Muscle layer of colon (tissue), 2 donors: ENCODE data around the gene XKR7.

ENCODE experiments used
- H3K27ac ChIP-seq: one replicate; pipeline ENCODE4 v1.7.0; 2013; ENCODE audit warnings: low read depth, mild to moderate bottlenecking, low read length, moderate library complexity
- H3K27me3 ChIP-seq, 2 donors: one replicate each; pipeline ENCODE4 v1.7.0; 2013; ENCODE audit warnings: low read length in 2 of 2, mild to moderate bottlenecking in 2 of 2; ENCODE audit not compliant: insufficient read depth in 2 of 2, control insufficient read depth in 1 of 2
- H3K36me3 ChIP-seq: one replicate; pipeline ENCODE4 v1.7.0; 2013; ENCODE audit warnings: mild to moderate bottlenecking, low read length; ENCODE audit not compliant: insufficient read depth
- H3K4me1 ChIP-seq: one replicate; pipeline ENCODE4 v1.7.0; 2013; ENCODE audit warnings: mild to moderate bottlenecking, low read length; ENCODE audit not compliant: insufficient read depth
- H3K4me3 ChIP-seq, 2 donors: one replicate each; pipeline ENCODE4 v1.7.0; 2013; ENCODE audit warnings: low read length in 2 of 2, low read depth in 1 of 2, mild to moderate bottlenecking in 1 of 2, moderate library complexity in 1 of 2
- H3K9ac ChIP-seq: one replicate; pipeline ENCODE4 v1.7.0; 2013; ENCODE audit warnings: low read length
- H3K9me3 ChIP-seq: one replicate; pipeline ENCODE4 v1.7.0; 2013; ENCODE audit warnings: mild to moderate bottlenecking, low read length
- donor health status: abdominal sarcoma.
- donor health status: Adenocarcinoma of cecum.

The XKR7 gene

DNA sequence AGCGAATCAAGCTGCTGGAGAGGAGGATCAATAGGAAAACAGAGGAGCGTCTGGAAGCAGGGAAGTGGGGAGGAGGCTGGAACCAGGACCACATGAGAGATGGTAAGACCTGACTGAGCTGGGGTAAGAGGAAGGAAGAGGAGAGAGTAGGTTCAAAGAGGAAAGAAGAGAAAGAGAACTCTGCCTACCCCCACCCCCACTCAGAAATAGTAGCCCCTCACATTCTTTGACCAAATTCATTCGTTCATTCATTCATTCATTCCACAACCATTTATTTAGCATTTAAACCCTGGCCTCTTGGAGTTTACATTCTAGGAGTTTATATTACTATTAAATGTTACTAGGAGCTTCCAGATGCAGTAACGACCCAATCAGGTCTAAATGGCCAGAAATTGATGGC, 68.3 kb downstream of the XKR7 start:
- H3K4me3 ChIP-seq: no peak overlapping the region
- H3K36me3 ChIP-seq: no peaks in the 10 kb centered on the region
- peaks cover 0 to 26% of the 10 kb centered on the region in 2 donors for H3K27me3 ChIP-seq
- no peak overlapping the region for H3K27ac ChIP-seq
- no peaks in the 10 kb centered on the region for H3K4me1 ChIP-seq
- H3K9me3 ChIP-seq: no peaks in the 10 kb centered on the region
- no peak overlapping the region for H3K9ac ChIP-seq

DNA sequence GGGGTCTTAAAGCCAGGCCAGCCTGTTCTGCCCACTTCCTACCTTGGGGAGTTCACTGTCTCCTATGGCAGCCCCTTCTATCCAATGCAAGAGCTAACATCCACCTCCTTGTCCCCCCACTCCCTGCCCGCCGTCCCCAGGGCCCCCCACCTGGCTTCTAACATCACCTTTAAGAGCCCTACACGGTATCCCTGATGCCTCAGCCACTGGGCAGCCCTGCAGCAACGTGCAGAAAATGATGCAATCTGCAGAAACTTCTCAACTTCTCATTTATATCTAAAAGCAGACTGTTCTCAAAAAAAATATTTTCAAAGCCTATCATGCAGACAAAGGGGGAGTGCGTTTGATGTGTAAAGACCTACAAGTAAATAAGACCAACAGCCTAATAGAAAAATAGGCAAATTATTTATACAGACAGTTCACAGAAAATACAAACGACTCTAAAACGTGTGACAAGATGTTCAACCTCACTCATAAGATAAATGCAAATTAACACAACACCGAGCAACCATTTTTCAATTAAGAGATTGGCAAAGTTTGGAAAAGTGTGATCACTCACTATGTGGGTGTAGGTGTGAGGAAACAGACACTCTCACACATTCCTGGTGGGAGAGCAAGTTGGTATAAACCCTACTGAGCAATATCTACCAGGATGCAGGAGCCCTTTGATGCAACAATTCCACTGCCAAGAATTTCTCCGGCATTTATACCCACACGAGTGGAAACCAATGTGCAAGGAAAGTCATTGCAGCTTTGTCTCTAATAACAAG, 69.0 kb downstream of the XKR7 start:
- Histone ChIP-seq H3K36me3 (no peaks in the 10 kb centered on the region), H3K9ac (no peak overlapping the region), H3K27ac (no peak overlapping the region), H3K27me3 (peaks cover 0 to 22% of the 10 kb centered on the region in 2 donors), H3K4me1 (no peaks in the 10 kb centered on the region), H3K9me3 (no peaks in the 10 kb centered on the region), H3K4me3 (no peak overlapping the region)

DNA sequence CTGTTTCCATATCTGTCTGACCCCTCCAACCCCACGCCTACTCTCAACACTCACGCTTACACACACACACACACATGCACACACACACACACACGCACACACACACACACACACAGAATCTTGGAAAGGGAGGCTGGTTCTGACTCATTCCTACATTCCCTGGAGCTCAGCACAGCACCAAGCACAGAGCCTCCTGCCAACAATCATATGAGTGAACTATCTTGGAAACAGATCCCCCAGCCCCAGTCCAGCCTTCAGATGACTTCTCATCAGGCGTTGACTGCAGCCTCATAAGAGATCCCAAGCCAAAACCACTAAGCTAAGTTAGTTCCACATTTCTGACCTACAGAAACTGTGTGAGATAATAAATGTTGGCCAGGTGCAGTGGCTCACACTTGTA, 70.0 kb downstream of the XKR7 start:
- Histone ChIP-seq H3K27me3 (peaks cover 0 to 20% of the 10 kb centered on the region in 2 donors), H3K4me1 (no peaks in the 10 kb centered on the region)

DNA sequence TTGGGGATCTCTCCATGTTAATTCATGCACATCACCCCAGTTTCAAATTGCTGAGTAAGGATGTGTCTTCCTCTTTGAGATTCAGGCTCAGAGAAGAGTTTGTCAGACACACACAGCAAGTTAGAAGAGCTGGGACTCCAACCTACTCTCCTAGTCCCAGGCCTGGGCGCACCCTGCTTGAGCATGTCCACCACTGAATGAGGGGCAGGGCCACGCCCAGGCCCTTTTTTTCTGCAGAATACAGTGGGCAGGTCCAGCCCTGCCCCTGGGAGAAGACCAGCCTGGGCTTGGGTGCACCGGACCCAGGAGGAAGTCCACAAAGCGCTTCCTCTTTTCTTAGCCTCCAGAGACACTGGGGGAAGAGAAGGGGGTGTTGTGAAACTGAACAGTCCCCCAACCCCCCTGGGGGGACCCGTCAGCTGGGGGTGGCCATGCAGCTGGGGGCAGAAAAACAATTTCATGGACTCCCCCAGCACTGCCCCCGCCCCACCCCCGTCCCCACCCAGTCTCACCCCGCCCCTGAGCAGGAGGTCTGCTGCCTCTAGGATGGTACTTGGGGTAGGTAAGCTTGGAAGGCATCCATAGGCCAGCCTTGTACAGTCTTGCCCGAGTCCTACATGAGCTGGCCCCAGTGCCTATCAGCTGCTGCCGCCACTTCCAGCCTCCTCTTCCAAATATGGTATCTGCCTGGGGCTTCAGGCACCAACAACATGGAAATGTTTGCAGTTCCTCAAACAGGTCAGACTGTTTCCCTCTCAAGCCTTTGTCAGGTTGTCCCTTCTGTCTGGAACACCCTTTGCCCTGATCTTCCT, 72.4 kb downstream of the XKR7 start:
- no peak overlapping the region for H3K9ac ChIP-seq
- H3K27ac ChIP-seq: no peak overlapping the region
- no peak overlapping the region for H3K4me3 ChIP-seq
- H3K4me1 ChIP-seq: no peaks in the 10 kb centered on the region
- no peaks in the 10 kb centered on the region for H3K9me3 ChIP-seq
- H3K36me3 ChIP-seq: no peaks in the 10 kb centered on the region
- peaks cover 0 to under 1% of the 10 kb centered on the region in 2 donors for H3K27me3 ChIP-seq

More for the DNA sequence above, 70.0 kb downstream of the XKR7 start:
- Histone ChIP-seq H3K4me3 (no peak overlapping the region), H3K27ac (no peak overlapping the region), H3K36me3 (no peaks in the 10 kb centered on the region), H3K9me3 (no peaks in the 10 kb centered on the region), H3K9ac (no peak overlapping the region)

DNA sequence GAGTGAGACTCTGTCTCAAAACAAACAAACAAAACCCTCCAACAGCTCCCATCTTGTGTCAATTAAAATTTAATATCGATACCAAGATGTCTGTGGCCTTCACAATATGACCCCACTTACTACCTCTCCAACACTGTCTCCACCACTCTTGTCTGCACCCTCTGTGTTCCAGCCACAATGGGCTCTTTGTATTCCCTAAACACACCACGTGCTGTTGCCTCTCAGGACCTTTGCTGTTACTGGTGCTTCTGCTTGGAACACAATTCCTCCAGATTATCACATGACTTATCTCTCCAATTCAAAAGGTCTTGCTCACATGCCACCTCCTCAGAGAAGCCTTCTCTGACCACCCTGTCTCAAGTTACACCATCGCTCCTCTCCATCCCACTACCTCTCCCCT, 78.0 kb downstream of the XKR7 start:
- Histone ChIP-seq H3K4me1 (no peaks in the 10 kb centered on the region), H3K9me3 (no peaks in the 10 kb centered on the region), H3K27ac (no peak overlapping the region), H3K36me3 (no peaks in the 10 kb centered on the region), H3K9ac (no peak overlapping the region), H3K27me3 (peaks cover 5 to 16% of the 10 kb centered on the region in 2 donors), H3K4me3 (no peak overlapping the region)

DNA sequence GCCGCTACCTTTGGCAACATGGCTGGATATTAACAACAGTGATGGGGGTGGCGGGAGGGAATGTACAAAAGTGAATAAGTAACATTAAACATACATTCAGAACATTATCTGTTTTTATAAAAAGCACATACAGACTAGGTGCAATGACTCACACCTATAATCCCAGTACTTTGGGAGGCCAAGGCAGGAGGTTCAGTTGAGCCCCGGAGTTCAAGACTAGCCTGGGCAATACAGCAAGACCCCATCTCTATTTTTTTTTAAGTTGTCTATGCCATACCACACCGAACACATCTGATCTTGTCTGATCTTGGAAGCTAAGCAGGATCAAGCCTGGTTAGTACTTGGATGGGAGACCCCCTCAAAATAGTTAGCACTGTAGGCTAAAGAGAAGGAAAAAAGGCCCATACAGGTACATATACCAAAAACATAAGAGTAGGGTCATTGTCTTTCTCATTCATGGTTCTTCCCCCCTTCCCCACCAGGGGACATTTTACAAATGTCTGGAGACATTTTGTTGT, 82.4 kb downstream of the XKR7 start:
- peaks cover 17 to 52% of the 10 kb centered on the region in 2 donors for H3K27me3 ChIP-seq
- H3K4me3 ChIP-seq: no peak overlapping the region
- H3K9ac ChIP-seq: no peak overlapping the region
- no peak overlapping the region for H3K27ac ChIP-seq
- H3K9me3 ChIP-seq: no peaks in the 10 kb centered on the region
- H3K4me1 ChIP-seq: no peaks in the 10 kb centered on the region
- H3K36me3 ChIP-seq: no peaks in the 10 kb centered on the region

DNA sequence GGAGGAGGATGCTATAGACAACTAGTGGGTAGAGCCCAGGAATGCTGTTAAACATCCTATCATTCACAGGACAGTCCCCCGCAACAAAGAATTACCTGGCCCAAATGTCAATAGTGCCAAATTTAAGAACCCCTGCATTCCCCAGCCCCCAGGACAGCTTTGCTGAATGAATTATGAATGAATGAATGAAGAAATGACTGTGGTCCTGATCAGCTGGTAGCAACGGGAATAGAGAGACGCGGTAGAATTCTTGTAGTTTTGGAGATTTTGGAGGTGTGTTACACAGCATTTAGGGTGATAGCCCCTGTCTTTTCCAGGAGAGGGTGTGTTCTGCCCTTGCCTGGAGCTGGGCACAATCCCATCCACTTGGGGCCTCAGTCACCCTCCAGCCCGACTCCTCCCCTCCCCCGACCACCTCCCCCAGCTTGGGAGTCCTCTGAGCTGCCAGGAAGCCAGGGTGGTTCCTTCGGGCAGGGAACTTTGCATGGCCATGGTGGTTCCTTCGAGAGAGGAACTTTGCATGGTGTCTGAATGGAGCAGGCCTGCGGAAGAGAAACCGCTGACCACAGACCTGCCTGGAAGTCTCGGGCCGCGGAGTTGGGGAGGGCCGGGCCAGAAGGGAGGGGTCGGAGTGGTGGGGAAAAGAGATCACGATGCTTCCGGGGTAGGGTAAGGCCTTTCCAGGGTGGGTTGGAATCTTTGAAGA, 83.1 kb downstream of the XKR7 start:
- H3K4me1 ChIP-seq: no peaks in the 10 kb centered on the region
- H3K36me3 ChIP-seq: no peaks in the 10 kb centered on the region
- no peak overlapping the region for H3K9ac ChIP-seq
- H3K27ac ChIP-seq: no peak overlapping the region
- H3K9me3 ChIP-seq: no peaks in the 10 kb centered on the region
- H3K4me3 ChIP-seq: no peak overlapping the region
- peaks cover 17 to 52% of the 10 kb centered on the region in 2 donors for H3K27me3 ChIP-seq

DNA sequence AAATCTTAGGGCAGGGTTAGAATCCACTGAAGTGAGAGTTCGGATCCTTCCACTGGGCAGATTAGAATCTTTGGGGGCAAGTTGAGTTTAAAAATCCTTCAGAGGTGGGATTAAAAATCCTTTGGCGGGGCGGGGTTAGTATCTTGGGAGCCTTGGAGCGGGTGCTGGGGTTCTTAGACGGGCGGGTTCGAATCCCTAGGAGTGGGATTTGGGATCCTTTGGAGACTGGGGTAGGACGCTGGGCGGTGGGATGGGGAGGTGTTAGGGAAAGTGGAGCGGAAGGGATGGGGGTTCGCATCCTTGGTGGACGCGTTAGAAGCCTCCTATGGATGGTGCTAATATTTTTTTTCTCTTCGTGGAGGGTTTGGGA, 83.8 kb downstream of the XKR7 start:
- Histone ChIP-seq H3K4me3 (no peak overlapping the region), H3K9me3 (no peaks in the 10 kb centered on the region), H3K27me3 (peaks cover 17 to 52% of the 10 kb centered on the region in 2 donors), H3K9ac (no peak overlapping the region), H3K36me3 (no peaks in the 10 kb centered on the region), H3K27ac (no peak overlapping the region), H3K4me1 (no peaks in the 10 kb centered on the region)

DNA sequence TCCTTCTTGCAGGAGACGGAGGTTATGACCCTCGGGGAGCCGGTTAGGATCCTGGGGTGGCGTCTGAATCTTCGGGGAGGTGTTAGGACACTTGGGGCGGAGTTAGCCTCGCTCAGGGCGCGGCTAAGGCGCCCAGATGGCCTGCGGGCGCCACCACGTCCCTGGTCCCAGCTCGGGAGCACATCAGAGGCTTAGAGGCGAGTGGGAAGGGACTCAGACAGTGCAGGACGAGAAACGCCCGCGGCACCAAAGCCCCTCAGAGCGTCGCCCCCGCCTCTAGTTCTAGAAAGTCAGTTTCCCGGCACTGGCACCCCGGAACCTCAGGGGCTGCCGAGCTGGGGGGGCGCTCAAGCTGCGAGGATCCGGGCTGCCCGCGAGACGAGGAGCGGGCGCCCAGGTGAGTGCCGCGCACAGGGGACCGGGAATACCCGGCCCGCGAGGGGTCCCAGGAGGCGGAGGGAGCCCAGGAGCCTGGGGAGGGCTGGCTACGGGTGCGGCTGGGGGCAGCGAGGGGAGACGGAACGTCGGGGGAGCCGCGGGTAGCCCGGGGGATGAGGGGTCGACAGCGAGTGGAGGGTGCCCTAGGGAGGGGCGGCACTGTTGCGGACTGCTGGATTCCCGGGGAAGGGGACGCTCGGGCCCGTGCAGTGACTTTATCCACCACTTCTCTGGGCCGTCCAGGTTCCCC, 84.3 kb downstream of the XKR7 start, which contains the start of gene HCK:
TSS of gene HCK (plus strand) at position 153 of the 688 bp plus-strand sequence.
- Histone ChIP-seq H3K9ac (no peak within 1 kb of the TSS), H3K4me1 (no peaks in the 10 kb centered on the region), H3K27me3 (peaks cover 17 to 52% of the 10 kb centered on the region in 2 donors), H3K9me3 (no peaks in the 10 kb centered on the region), H3K4me3 (peak within 1 kb of the TSS in 1 of 2 donors; percentile 7), H3K27ac (no peak within 1 kb of the TSS), H3K36me3 (no peaks in the 10 kb centered on the region)

DNA sequence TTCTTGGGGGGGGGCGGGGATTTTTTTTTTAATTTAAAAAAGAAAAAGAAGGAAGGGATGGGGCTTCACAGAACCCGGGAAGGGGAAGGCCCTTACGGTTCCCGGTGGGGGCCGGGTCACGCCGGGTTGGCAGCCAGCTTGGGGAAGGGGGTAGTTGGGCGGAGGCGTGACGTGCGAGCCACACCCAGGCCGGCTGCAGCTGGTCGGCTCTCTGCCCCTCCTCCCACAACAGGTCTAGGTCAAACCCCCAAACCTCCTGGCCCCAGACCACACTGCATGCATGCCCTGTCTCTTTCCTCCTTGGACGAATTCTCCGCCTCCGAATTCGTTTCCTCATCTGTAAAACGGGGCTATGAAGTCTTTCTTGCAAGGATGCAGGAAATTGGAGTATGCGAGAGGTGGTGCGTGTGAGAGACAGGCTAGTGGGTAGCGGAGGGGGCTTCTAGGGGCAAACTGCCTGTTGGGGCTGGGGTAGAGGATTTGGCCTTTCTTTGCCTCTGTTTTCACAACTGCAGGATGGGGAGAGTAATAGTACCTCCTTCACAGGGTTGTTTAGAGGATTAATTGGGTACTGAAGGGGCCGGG, 84.9 kb downstream of the XKR7 start:
- Histone ChIP-seq H3K9ac (no peak overlapping the region), H3K4me3 (no peak overlapping the region)

More for the DNA sequence above, 84.9 kb downstream of the XKR7 start:
- peaks cover 17 to 52% of the 10 kb centered on the region in 2 donors for H3K27me3 ChIP-seq
- H3K27ac ChIP-seq: no peak overlapping the region
- H3K4me1 ChIP-seq: no peaks in the 10 kb centered on the region
- H3K36me3 ChIP-seq: no peaks in the 10 kb centered on the region
- H3K9me3 ChIP-seq: no peaks in the 10 kb centered on the region
